WTC11 (cell line): Measurements from ENCODE around the gene RBSN. TPM values are rescaled to one million over a fixed set of nuclear protein-coding genes. Genes with fewer than 3 reads are reported as not detected.

Experiments
- ATAC-seq: fragments of 200-7000 bp; cut with Tn5 transposase; 2 replicates; pipeline ENCODE4 v1.10.0; 2021; ENCODE audit warnings: mild to moderate bottlenecking, moderate library complexity
- CTCF ChIA-PET: fragments of 300-600 bp; sonication (Branson Sonifier 250); formaldehyde crosslinking; loops from one replicate; lab custom pipeline; 2021; ENCODE audit warnings: antibody characterized with exemption; lab: Charles Lee
- POLR2A ChIA-PET: fragments of 350-600 bp; sonication (Branson Sonifier 250); formaldehyde crosslinking; loops from one replicate; lab custom pipeline; 2021; ENCODE audit warnings: antibody characterized with exemption; lab: Charles Lee
- DNase-seq: peaks from one replicate; pipeline ENCODE4 v3.0.0; 2021; ENCODE audit warnings: low spot score
- H3K27ac Mint-ChIP-seq: 2 replicates; pipeline ENCODE4 v1.8.0; 2021; ENCODE audit warnings: mixed read lengths
- H3K27me3 Mint-ChIP-seq: 2 replicates; pipeline ENCODE4 v1.8.0; 2021; ENCODE audit warnings: low read depth, mild to moderate bottlenecking, moderate library complexity, mixed read lengths
- H3K36me3 Mint-ChIP-seq: 2 replicates; pipeline ENCODE4 v1.8.0; 2021; ENCODE audit warnings: mixed read lengths
- H3K4me1 Mint-ChIP-seq: 2 replicates; pipeline ENCODE4 v1.8.0; 2022; ENCODE audit warnings: mixed read lengths
- H3K4me3 Mint-ChIP-seq: 2 replicates; pipeline ENCODE4 v1.8.0; 2021; ENCODE audit warnings: mild to moderate bottlenecking, moderate library complexity, mixed read lengths
- H3K9me3 Mint-ChIP-seq: 2 replicates; pipeline ENCODE4 v1.8.0; 2021; ENCODE audit warnings: mixed read lengths
- ATF1 ChIP-seq: sonication (generic); formaldehyde crosslinking; IDR thresholded peaks from 2 replicates; pipeline ENCODE4 v1.8.1; 2023; ENCODE audit warnings: mild to moderate bottlenecking, moderate library complexity, missing genetic modification reagents
- E2F1 ChIP-seq: sonication (generic); formaldehyde crosslinking; IDR thresholded peaks from 2 replicates; pipeline ENCODE4 v1.8.0; 2022; ENCODE audit warnings: mild to moderate bottlenecking, missing genetic modification reagents
- ESRRA ChIP-seq: sonication (generic); formaldehyde crosslinking; IDR thresholded peaks from 2 replicates; pipeline ENCODE4 v1.8.1; 2022; ENCODE audit warnings: mild to moderate bottlenecking, missing genetic modification reagents, borderline replicate concordance
- FOXP1 ChIP-seq: sonication (generic); formaldehyde crosslinking; IDR thresholded peaks from 2 replicates; pipeline ENCODE4 v1.8.0; 2022; ENCODE audit warnings: missing genetic modification reagents, mild to moderate bottlenecking, moderate library complexity, borderline replicate concordance
- GRHL2 ChIP-seq: fragments of 250-450 bp; sonication (Bioruptor Pico); IDR thresholded peaks from 2 replicates; pipeline ENCODE4 v1.8.0; 2022; ENCODE audit warnings: mild to moderate bottlenecking, moderate library complexity; ENCODE audit not compliant: insufficient replicate concordance, severe bottlenecking
- HMGA2 ChIP-seq: fragments of 250-450 bp; sonication (Bioruptor Pico); IDR thresholded peaks from 2 replicates; pipeline ENCODE4 v1.4.0; 2021; ENCODE audit warnings: mild to moderate bottlenecking, moderate library complexity
- MLX ChIP-seq: sonication (generic); formaldehyde crosslinking; IDR thresholded peaks from 2 replicates; pipeline ENCODE4 v1.8.1; 2023; ENCODE audit warnings: mild to moderate bottlenecking, missing genetic modification reagents, moderate library complexity
- MXD4 ChIP-seq: fragments of 250-450 bp; sonication (Bioruptor Pico); IDR thresholded peaks from 2 replicates; pipeline ENCODE4 v1.8.0; 2021; ENCODE audit warnings: mild to moderate bottlenecking, moderate library complexity, borderline replicate concordance
- NFATC4 ChIP-seq: fragments of 250-450 bp; sonication (Bioruptor Pico); IDR thresholded peaks from 2 replicates; pipeline ENCODE4 v1.9.0; 2021; ENCODE audit warnings: mild to moderate bottlenecking
- NR2C2 ChIP-seq: sonication (generic); formaldehyde crosslinking; IDR thresholded peaks from 2 replicates; pipeline ENCODE4 v1.8.0; 2022; ENCODE audit warnings: mild to moderate bottlenecking, missing genetic modification reagents
- SMAD4 ChIP-seq: sonication (generic); formaldehyde crosslinking; IDR thresholded peaks from 2 replicates; pipeline ENCODE4 v1.8.0; 2022; ENCODE audit warnings: mild to moderate bottlenecking, missing genetic modification reagents
- TEAD4 ChIP-seq: sonication (generic); formaldehyde crosslinking; IDR thresholded peaks from 2 replicates; pipeline ENCODE4 v1.8.0; 2022; ENCODE audit warnings: mild to moderate bottlenecking, missing genetic modification reagents
- ZBTB43 ChIP-seq: sonication (generic); formaldehyde crosslinking; IDR thresholded peaks from 2 replicates; pipeline ENCODE4 v1.8.1; 2023; ENCODE audit warnings: mild to moderate bottlenecking, missing genetic modification reagents
- ZNF121 ChIP-seq: sonication (generic); formaldehyde crosslinking; IDR thresholded peaks from 2 replicates; pipeline ENCODE4 v1.8.0; 2023; ENCODE audit warnings: missing genetic modification reagents
- ZNF219 ChIP-seq: sonication (generic); formaldehyde crosslinking; IDR thresholded peaks from 2 replicates; pipeline ENCODE4 v1.8.0; 2023; ENCODE audit warnings: missing genetic modification reagents, mild to moderate bottlenecking, borderline replicate concordance
- ZNF425 ChIP-seq: fragments of 250-450 bp; sonication (Bioruptor Pico); conservative IDR thresholded peaks from 2 replicates; pipeline ENCODE4 v1.9.0; 2021; ENCODE audit warnings: mild to moderate bottlenecking
- ZNF671 ChIP-seq: fragments of 250-450 bp; sonication (Bioruptor Pico); IDR thresholded peaks from 2 replicates; pipeline ENCODE4 v1.8.0; 2021; ENCODE audit warnings: mild to moderate bottlenecking
- total RNA-seq: library from RNA; stranded (reverse); gene quantifications from 3 replicates; pipeline ENCODE4 v1.2.3, GENCODE V29; 2021
- TF ChIP-seq, protein P1 (sequence below): sonication (generic); formaldehyde crosslinking; IDR thresholded peaks from 2 replicates; pipeline ENCODE4 v1.8.1; 2022; ENCODE audit warnings: low read depth, missing genetic modification reagents, borderline replicate concordance
- TF ChIP-seq, protein P2 (sequence below): sonication (generic); formaldehyde crosslinking; IDR thresholded peaks from 2 replicates; pipeline ENCODE4 v1.8.1; 2022; ENCODE audit warnings: missing genetic modification reagents, borderline replicate concordance

The RBSN gene
- total RNA-seq, 1 experiment from 2014 or later: 24.2 TPM

- peaks cover 21% of the 10 kb centered on the region for H3K36me3 Mint-ChIP-seq
- no peaks in the 10 kb centered on the region for H3K9me3 Mint-ChIP-seq
- H3K4me3 Mint-ChIP-seq: peak overlapping the region; percentile 95
- ChIA-PET POLR2A (interaction anchor here (0.6 to 1.7 kb wide), 5 partner anchors 13 to 414 kb away, joined by 3 to 6 read pairs (median 4); partner anchors contain the start of genes CCDC174 and SH3BP5), CTCF (interaction anchor here (1.2 to 2.6 kb wide), 4 partner anchors 14 to 139 kb away, joined by 3 to 15 read pairs (median 6); no protein-coding TSS in a partner anchor)
- no peak for DNase-seq
- no peak overlapping the region for H3K27ac Mint-ChIP-seq
- peaks cover 2% of the 10 kb centered on the region; the same call in 1 of the 2 replicates for H3K27me3 Mint-ChIP-seq
- ATAC-seq: no peak
- peaks cover 19% of the 10 kb centered on the region for H3K4me1 Mint-ChIP-seq
- TF ChIP-seq ZNF671 (no peak), SMAD4 (CRISPR knock-in tag) (no peak), ZNF425 (CRISPR knock-in tag) (no peak), GRHL2 (no peak), ATF1 (CRISPR knock-in tag) (no peak), ESRRA (CRISPR knock-in tag) (no peak), E2F1 (no peak), NFATC4 (no peak), TEAD4 (CRISPR knock-in tag) (no peak)
- TF ChIP-seq, protein P1, sequence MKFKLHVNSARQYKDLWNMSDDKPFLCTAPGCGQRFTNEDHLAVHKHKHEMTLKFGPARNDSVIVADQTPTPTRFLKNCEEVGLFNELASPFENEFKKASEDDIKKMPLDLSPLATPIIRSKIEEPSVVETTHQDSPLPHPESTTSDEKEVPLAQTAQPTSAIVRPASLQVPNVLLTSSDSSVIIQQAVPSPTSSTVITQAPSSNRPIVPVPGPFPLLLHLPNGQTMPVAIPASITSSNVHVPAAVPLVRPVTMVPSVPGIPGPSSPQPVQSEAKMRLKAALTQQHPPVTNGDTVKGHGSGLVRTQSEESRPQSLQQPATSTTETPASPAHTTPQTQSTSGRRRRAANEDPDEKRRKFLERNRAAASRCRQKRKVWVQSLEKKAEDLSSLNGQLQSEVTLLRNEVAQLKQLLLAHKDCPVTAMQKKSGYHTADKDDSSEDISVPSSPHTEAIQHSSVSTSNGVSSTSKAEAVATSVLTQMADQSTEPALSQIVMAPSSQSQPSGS (CRISPR knock-in tag): no peak
- TF ChIP-seq, all 79 proteins: peak for 0
These were observed 33.4 kb downstream of the RBSN start for GRCh38 chr3:15065550-15066007.

GRCh38 chr3:15064835-15065549 lies 34.0 kb downstream of the RBSN start, which contains the start of gene MRPS25:
Gene MRPS25, minus strand, starts transcription at chr3:15065315. Its CDS starts 121 bp downstream, at chr3:15065194.
- Mint-ChIP-seq H3K9me3 (no peaks in the 10 kb centered on the region), H3K27me3 (peaks cover 2% of the 10 kb centered on the region; the same call in 1 of the 2 replicates), H3K4me1 (peaks cover 19% of the 10 kb centered on the region), H3K36me3 (peaks cover 22% of the 10 kb centered on the region), H3K4me3 (peak within 1 kb of the TSS; percentile 95), H3K27ac (peak within 1 kb of the TSS; percentile 97)
- DNase-seq: peak; percentile 87
- ChIA-PET POLR2A (interaction anchor here (0.6 to 1.7 kb wide), 5 partner anchors 12 to 413 kb away, joined by 3 to 6 read pairs (median 4); partner anchors contain the start of genes CCDC174 and SH3BP5), CTCF (interaction anchor here (0.9 to 2.6 kb wide), 5 partner anchors 14 to 284 kb away, joined by 3 to 15 read pairs (median 6); no protein-coding TSS in a partner anchor)
- peak; percentile 94 for ATAC-seq
- TF ChIP-seq MLX: no peak
- no peak for TF ChIP-seq ZNF121
- peak; percentile 83; the same call in 1 of the 2 replicates for TF ChIP-seq FOXP1 (CRISPR knock-in tag)
- TF ChIP-seq, protein P2, sequence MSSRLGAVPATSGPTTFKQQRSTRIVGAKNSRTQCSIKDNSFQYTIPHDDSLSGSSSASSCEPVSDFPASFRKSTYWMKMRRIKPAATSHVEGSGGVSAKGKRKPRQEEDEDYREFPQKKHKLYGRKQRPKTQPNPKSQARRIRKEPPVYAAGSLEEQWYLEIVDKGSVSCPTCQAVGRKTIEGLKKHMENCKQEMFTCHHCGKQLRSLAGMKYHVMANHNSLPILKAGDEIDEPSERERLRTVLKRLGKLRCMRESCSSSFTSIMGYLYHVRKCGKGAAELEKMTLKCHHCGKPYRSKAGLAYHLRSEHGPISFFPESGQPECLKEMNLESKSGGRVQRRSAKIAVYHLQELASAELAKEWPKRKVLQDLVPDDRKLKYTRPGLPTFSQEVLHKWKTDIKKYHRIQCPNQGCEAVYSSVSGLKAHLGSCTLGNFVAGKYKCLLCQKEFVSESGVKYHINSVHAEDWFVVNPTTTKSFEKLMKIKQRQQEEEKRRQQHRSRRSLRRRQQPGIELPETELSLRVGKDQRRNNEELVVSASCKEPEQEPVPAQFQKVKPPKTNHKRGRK (CRISPR knock-in tag): no peak
- TF ChIP-seq ZNF425 (CRISPR knock-in tag): no peak
- TF ChIP-seq ZBTB43: peak; percentile 67; the same call in 1 of the 2 replicates
- TF ChIP-seq NR2C2 (CRISPR knock-in tag): no peak
- TF ChIP-seq HMGA2 (CRISPR knock-in tag): no peak
- no peak for TF ChIP-seq MXD4 (CRISPR knock-in tag)
- TF ChIP-seq ZNF219 (CRISPR knock-in tag): no peak
